Sciatic nerve (tissue), 2 donors: ENCODE measurements around the gene DNAJC9. TPM values are rescaled to one million over a fixed set of nuclear protein-coding genes. Genes with fewer than 3 reads are reported as not detected.
A peak's percentile ranks its signal among the peaks of the same experiment; 100 is the strongest.
"Not testable (repeated sequence)": the region's sequence is repeated elsewhere in the genome, so short reads cannot be mapped to it uniquely, and the experiment has no call there.

Experiments
- ATAC-seq: fragments of 200-7000 bp; cut with Tn5 transposase; one replicate; pipeline ENCODE4 v1.9.1; 2020; ENCODE audit warnings: mild to moderate bottlenecking, moderate library complexity
- DNase-seq: peaks from one replicate; pipeline ENCODE4 v3.0.0-alpha.2; 2020; ENCODE audit warnings: low spot score
- intact Hi-C: fragments of 100-400 bp; cut with DNase I; formaldehyde crosslinking; loops from one replicate; pipeline ENCODE4 v1.14.2; 2022
- total RNA-seq: library from RNA; stranded (reverse); fragmentation: NEBNext Ultra II Directional; extraction: Animal tissue kit (Norgen Biotek cat#: 25700); gene quantifications from one replicate; pipeline ENCODE4 v1.2.1, GENCODE V29; 2021
- donor health status: DM: no; HTN: no; CAD: no.
- donor health status: DM: no; HTN: no; CAD: no.

Gene DNAJC9, protein sequence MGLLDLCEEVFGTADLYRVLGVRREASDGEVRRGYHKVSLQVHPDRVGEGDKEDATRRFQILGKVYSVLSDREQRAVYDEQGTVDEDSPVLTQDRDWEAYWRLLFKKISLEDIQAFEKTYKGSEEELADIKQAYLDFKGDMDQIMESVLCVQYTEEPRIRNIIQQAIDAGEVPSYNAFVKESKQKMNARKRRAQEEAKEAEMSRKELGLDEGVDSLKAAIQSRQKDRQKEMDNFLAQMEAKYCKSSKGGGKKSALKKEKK
- total RNA-seq: 13.1 TPM

DNA sequence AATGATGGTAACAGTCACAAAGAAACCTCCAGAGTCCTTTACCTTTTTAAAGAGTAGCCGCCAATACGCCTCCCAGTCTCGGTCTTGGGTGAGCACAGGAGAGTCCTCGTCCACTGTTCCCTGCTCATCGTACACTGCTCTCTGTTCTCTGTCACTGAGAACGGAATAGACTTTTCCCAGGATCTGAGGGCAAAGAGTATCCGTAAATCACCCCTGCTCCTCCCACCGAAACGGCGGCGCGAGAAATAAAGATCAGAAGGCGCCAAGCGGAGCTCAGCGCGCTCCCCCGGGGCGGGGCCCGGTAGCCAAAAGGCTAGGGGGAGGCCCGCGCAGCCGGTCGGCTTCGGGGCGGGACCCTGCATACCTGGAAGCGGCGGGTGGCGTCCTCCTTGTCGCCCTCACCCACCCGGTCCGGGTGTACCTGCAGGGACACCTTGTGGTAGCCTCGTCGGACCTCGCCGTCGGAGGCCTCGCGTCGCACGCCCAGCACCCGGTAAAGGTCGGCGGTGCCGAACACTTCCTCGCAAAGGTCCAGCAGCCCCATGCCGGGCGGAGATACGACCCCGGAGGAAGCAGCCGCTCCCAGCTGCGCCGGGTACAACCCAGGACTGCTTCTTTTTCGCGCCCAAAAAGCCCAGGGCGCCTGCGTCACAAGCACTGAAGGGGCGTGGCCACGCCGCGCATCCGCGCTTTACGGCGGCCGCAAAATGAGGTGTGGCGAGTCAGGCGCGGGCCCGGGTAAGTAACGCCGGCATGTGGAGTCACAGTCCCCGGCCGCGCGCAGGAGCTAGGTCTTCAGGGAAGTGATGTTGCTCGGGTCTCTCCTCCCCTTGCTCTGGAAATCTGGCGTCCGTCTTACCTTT lies at the start of gene DNAJC9:
Gene DNAJC9 (minus strand): TSS at position 610 of the 863 bp plus-strand sequence. CDS start 66 bp downstream, at position 544.
- intact Hi-C loops: no loop called here
- ATAC-seq (peak; percentile 98), DNase-seq (peak; percentile 98)

DNA sequence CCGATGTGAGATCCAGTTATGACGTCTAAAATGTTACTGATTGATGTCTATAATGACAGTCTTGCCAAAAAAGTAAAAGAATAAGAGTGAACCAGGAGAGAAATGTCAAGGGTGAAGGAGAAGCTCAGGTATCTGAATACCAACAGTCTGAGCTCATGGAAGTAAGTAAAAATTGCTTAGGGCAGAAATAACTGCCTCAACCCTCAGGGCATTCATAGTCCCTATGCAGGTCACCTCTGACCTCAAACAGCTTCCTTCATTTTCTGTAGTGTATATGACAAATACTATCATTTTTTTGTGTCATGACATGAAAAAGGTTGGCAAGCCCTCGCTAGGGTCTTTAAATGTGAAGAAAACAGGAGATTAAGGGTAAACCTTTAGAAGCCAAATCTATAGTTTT lies 46.4 kb upstream of the DNAJC9 start:
- intact Hi-C loops: no loop called here
- no peak for DNase-seq
- no peak for ATAC-seq

DNA sequence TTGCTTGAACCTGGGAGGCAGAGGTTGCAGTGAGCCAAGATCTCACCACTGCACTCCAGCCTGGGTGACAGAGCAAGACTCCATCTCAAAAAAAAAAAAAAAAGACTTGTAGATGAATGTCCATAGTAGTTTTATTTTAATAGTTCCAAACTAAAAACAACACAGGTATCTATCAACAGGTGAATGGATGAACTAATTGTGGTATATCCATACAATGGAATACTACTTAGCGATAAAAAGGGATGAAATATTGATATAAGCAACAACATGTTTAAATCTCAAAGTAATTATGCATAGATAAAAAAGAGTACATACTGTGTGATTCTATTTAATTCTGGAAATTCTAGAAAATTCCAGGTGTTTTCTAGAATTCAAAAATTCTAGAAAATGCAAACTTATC lies 42.9 kb upstream of the DNAJC9 start:
- ATAC-seq (no peak), DNase-seq (no peak)
- intact Hi-C loops: no loop called here

DNA sequence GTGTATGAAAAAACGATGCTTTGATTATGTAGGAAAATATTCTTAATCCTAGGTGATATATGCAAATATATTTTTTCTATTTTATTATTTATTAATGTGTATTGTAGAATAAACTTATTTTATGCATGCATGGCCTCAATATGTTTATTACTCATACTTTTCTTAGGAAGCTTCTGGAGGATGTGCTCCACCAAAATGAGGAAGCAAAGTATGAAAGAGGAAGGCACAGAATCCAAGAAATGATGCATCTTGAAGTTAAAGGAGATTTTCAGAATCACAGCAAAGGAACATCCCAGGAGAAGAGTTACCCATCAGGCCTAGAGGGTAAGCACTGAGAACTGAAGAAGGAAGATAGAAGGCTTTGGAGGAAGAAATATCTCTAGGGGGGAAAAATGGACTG lies 40.4 kb upstream of the DNAJC9 start:
- ATAC-seq (no peak), DNase-seq (no peak)
- intact Hi-C loops: no loop called here

DNA sequence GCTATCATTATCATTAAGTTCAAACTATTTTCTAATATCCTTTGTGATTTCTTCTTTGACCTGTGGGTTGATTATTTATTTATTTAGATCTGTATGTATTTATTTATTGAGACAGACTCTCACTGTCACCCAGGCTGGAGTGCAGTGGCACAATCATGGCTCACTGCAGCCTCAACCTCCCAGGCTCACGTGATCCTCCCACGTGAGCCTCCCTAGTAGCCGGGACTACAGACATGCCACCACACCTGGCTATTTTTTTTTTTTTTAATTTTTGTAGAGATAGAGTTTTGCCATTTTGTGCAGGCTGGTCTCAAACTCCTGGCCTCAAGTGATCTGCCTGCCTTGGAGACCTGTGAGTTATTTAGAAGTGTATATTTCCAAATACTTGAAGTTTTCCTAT lies 34.0 kb upstream of the DNAJC9 start:
- no peak for ATAC-seq
- intact Hi-C loops: no loop called here
- DNase-seq: no peak

DNA sequence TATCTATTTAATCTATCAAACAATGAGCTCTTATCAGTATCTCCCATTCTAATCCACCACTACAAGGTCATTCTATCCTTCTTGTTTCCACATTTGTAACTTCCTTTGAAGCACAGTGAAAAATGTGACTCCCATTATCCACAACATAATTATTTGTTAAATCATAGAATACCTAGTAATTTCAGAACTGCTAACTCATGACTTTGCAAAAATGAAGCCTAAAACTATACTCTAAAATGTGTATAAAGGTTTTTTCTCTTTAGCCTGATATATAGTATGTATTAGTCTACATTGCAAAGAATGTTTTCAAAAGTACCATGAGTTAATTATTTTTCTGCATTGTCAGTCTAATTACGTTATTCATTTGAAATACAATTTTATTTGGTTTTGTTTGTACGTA lies 17.4 kb upstream of the DNAJC9 start:
- ATAC-seq: no peak
- intact Hi-C loops: no loop called here

DNA sequence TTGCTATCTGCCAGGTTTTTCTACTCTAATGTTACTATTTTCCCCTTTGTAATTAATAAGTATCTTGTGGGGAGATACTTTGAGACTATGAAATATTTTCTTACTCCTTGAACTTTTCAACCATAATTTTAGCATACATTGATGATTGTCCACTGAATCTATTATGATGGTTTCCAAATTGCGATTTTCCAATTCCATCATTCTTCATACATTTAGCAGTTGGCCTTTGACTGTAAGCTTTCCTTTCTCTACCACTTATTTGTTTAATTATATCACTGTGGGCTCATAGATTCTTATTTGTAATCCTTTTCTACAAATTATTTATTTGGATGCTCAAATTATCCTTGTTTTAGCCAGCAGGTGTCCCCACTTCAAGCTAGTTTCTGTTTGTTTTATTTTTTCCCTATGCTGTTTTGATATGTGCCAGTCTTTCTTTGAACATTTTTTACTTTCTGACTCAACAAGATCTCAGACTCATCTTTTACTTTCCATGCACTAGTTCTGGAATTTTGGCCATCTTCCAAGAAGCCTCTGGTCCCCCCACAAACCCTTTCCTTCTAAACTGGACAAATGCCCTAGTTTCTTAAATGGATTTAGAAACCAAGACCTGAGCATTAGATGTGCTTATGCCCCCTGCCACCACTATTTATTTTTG lies 16.8 kb upstream of the DNAJC9 start:
- intact Hi-C loops: no loop called here
- ATAC-seq: no peak

More for the DNA sequence above, 17.4 kb upstream of the DNAJC9 start:
- no peak for DNase-seq

DNA sequence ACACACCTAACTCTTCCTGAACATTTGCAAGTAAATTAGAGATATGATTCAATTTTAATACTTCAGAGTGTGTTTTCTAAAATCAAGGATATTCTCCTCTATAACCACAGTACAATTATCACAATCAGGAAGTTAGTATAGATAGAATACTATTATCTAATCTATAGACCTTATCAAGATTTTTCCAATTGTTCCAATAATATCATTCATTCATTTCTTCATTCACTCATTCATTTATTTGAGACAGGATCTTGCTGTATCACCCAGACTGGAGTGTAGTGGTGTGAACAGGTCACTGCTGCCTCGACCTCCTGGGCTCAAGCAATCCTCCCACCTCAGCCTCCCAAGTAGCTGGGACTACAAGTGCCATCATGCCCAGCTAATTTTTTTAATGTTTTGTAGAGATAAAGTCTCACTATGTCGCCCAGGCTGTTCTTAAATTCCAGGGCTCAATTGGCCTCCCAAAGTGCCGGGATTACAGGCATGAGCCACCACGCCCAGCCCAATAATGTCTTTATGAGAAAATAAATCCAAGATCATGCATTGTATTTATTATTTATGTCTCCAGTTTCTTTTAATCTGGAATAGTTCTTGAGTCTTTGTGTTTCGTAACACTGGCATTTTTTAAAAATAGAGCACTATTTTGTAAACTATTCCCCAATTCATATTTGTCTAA lies 16.0 kb upstream of the DNAJC9 start:
- intact Hi-C loops: no loop called here
- DNase-seq (no peak), ATAC-seq (no peak)

More for the DNA sequence above, 16.8 kb upstream of the DNAJC9 start:
- DNase-seq: no peak

DNA sequence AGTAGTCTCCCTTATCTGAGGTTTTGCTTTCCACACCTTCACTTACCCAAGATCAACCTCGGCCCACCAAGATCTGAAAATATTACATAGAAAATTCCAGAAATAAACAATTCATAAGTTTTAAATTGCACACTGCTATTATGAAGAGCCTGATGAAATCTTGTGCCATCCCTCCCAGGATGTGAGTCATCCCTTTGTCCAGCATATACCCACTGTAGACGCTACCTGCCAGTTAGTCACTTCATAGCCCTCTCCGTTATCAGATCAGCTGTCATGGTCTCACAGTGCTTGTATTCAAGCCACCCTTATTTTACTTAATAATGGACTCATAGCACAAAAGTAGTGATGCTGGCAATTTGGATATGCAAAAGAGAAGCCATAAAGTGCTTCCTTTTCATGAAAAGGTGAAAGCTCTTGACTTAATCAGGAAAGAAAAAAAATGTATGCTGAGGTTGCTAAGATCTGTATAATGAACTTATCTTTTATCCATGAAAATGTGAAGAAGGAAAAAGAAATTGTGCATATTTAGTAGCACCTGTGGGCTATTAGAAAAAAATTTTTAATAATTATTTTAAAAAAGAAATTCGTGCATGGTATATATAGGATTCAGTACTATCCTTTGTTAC lies 15.2 kb upstream of the DNAJC9 start:
- no peak for DNase-seq
- ATAC-seq: no peak
- intact Hi-C loops: no loop called here

DNA sequence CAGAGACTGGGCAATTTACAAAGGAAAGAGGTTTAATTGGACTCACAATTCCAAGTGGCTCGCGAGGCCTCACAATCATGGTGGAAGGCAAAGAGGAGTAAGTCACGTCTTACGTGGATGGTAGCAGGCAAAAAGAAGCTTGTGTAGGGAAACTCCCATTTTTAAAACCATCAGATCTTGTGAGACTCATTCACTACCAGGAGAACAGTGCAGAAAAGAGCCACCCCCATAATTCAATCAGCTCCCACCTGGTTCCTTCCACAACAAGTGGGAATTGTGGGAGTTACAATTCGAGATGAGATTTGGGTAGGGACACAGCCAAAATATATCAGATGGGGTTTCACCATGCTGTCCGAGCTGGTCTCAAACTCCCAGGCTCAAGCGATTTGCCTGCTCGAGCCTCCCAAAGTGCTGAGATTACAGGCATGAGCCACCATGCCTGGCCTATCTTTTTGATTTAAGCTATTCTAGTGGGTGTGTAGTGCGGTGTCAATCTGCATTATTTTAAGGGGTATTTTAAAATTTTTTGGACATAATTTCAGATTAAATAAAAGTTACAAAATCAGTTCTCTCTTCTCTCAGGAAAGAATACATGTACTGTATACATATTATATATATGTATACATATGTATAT lies 14.4 kb upstream of the DNAJC9 start:
- no peak for DNase-seq
- ATAC-seq: no peak
- intact Hi-C loops: no loop called here

DNA sequence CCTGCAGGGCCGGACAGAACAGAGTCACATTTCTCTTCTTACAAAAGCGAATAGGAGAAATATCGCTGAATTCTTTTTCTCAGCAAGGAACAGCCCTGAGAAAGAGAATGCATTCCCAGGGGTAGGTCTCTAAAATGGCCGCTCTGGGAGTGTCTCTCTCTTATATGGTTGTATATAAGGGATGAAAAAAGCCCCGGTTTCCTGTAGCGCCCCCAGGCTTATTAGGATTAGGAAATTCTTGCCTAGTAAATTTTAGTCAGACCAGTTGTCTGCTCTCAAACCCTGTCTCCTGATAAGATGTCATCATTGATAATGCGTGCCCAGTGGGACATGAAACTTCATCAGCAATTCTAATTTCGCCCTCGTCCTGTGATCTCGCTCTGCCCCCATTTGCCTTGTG lies 11.6 kb upstream of the DNAJC9 start:
- ATAC-seq, DNase-seq, intact Hi-C loops: not testable (repeated sequence)

DNA sequence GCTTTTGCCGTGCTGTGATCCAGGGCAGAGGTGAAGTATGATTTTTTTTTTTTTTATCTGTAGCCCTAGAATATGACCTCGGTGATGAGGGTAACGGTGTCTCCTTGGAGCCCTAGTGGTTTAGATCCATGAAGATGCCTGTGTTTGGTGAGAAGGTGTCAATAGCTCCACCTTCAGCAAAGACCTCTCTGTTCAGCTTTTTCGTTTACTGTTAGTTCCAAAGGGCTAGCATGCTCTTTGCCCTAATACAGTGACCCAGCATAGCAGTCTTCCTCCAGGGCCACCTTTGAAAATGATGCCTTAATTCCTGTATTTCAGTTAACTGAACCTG lies 6.1 kb upstream of the DNAJC9 start:
- ATAC-seq (no peak), DNase-seq (no peak)
- intact Hi-C loops: no loop called here

DNA sequence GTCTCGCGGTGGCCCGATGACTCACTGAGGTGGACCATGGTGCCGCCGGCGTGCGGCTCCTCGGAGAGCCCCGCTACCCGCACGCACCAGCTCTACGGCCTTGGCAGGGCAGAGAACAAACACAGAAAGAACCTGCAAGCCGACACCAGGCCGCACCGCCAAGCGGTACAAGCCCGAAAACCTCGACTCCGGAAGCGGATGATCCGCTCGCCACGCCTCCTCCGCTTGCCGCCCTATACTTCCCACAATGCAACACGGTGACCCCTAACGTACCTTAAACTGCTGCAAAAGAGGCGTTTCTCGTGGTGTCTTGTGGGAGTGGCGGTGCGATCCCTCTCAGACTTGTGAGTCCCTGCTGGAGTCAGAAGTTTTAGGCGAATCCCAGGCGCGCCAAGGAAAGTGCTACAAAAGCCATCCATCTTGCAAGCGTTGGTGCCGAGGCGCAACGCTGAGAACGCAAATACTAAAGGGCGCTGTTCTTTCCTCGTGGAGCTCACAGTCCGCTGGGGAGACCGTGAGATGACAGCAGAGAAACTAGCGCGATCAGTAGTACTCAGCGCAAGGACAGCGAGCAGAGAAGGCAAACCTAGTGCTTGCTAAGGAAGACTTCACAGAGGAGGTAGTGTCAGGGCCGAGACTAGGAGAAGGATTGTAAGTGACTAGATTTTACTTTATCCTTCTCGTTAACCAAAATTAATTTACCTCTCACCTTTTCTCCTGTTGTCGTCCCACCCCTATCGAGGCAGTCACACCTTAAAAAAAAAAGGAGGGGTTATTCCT lies 5.6 kb upstream of the DNAJC9 start, which contains the start of gene MRPS16:
Gene MRPS16 (minus strand): TSS at position 200 of the 780 bp plus-strand sequence. CDS start 162 bp downstream, at position 38.
- intact Hi-C loops: no loop called here
- DNase-seq: peak; percentile 94
- ATAC-seq: peak; percentile 100

DNA sequence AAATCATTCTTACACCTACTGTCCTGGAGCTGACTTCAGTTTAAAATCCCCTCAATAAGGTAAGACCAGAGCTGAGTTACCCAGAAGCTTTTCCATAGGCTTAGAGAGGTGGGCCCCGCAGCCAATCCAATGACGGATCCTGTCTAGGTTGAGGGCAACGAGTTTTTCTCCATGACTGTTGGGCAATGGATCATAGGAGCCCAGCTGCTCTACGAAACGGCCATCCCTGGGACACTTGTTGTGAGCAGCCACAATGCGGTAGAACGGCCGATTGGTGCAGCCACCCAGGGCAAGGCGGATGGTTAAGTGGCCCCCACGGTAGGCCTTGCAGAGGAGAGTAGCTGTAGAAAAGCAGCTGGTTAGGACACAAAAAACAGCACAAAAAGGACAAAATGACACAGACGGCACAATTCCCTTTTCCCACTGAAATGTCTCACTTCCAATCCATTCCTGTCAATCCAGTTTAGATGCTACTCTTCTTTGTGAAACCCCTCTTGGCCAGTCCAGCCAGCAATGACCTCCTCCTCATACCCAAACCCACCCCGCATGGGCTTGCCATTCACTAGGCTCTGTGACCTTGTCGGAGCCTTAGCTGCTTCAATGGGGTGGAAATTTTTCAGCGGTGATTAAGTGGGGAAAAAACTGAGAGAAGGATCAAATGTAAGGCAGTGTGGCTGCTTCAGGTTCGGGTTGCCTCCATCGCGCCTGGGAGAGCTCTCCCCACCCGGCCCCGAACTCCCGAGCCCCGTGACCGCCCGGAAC lies 4.8 kb upstream of the DNAJC9 start:
- intact Hi-C loops: no loop called here
- DNase-seq: no peak
- no peak for ATAC-seq

DNA sequence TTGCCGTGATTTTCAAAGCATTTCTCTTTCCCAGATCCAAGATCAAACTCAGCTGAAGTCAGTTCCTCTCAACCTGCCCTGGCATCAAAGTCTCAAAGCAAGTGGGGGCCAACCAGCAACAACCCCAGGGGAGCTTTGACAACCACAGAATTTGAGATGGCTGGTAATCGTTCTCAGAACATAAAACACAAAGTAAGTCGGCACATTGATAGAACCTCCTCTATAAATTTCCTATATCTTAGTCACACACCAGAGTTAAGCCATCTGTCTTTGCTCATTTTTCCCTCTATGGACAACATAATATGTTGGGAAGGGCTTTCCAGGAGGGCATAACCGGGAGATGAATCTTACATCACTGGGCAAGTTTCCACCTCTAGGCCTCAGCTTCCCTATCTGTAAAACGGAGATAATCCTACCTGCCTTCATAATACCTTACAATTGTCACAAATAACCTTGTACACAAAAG lies 1.2 kb upstream of the DNAJC9 start:
- no peak for ATAC-seq
- DNase-seq: no peak
- intact Hi-C loops: no loop called here

DNA sequence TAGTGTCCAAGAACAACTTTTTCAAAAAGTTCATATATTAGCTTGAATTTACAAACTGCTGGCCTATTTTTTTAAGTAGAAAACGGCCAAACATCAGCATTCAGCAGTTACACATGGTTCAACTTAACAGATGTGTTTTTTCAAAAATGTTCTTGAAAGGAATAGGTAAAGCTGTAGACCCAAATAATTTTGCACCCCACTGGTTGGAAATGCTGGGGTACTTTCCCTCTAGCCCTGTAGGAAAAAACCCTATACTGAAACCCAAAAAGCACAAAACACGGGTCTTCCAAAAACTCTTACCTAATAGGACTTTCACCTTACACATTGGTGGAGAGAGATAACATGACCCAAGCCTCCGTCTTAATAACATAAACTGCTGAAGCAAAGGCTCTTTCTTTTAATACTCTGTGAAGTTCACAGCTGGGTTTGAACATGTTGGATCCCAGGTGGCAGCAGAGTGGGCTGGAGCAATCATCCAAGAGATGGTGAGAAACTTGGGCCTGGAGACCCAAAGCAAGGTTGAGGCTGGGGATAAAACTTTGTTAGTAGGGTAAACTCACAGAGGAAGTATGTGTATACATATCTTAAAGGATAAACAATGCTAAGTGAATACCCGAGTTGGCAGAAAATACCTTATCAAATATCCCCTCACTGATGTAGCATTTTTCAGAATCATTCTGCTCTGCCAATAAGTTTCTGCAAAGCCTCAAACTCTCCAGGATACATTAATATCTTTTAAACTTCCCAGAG lies 629 bp upstream of the DNAJC9 start:
- intact Hi-C loops: no loop called here
- no peak for ATAC-seq
- no peak for DNase-seq
